GM12878 (cell line): ENCODE results near the gene REEP1.

Experiments
- CEBPB ChIP-seq, 2 experiments: fragments of 150-350 bp in 1 of 2; IDR thresholded peaks; 2 replicates each; pipeline ENCODE4 v1.6.1; 2012 to 2014; ENCODE audit warnings: low read depth in 2 of 2, low read length in 2 of 2, borderline replicate concordance in 1 of 2, inconsistent platforms in 1 of 2
- CHD2 ChIP-seq: IDR thresholded peaks from 2 replicates; pipeline ENCODE4 v1.6.1; 2011; ENCODE audit warnings: low read depth, low read length, improper control_type of control experiment, borderline replicate concordance
- CTCF ChIP-seq, 3 experiments: IDR thresholded peaks in 2 of 3; conservative IDR thresholded peaks in 1 of 3; 2 replicates each; pipeline ENCODE4 v1.5.1; 2011; ENCODE audit warnings: low read depth in 3 of 3, low read length in 3 of 3, mild to moderate bottlenecking in 3 of 3, control low read depth in 2 of 3, moderate library complexity in 2 of 3, inconsistent platforms in 1 of 3, mixed read lengths in 1 of 3; ENCODE audit not compliant: control insufficient read depth in 2 of 3, insufficient read depth in 1 of 3; ENCODE audit errors: extremely low read depth in 1 of 3
- MLLT1 ChIP-seq: fragments of 450-650 bp; IDR thresholded peaks from 2 replicates; pipeline ENCODE4 v1.6.1; 2016; ENCODE audit warnings: mild to moderate bottlenecking
- PBX3 ChIP-seq: IDR thresholded peaks from 2 replicates; pipeline ENCODE4 v1.6.1; 2011; ENCODE audit warnings: mild to moderate bottlenecking, low read depth, low read length, moderate library complexity; ENCODE audit not compliant: insufficient replicate concordance
- POU2F2 ChIP-seq: IDR thresholded peaks from 3 replicates; pipeline ENCODE4 v1.6.1; 2011; ENCODE audit warnings: low read depth, mild to moderate bottlenecking, low read length, borderline replicate concordance
- REST ChIP-seq: IDR thresholded peaks from 2 replicates; pipeline ENCODE4 v1.6.1; 2012; ENCODE audit warnings: mild to moderate bottlenecking, low read depth, low read length
- SMC3 ChIP-seq: IDR thresholded peaks from 2 replicates; pipeline ENCODE4 v1.6.1; 2011; ENCODE audit warnings: low read length, improper control_type of control experiment, borderline replicate concordance
- SREBF2 ChIP-seq: IDR thresholded peaks from 2 replicates; pipeline ENCODE4 v1.6.1; 2012; ENCODE audit warnings: mild to moderate bottlenecking, low read length
- TCF7 ChIP-seq: IDR thresholded peaks from 2 replicates; pipeline ENCODE4 v1.6.1; 2014; ENCODE audit warnings: antibody characterized with exemption, borderline replicate concordance
- YBX1 ChIP-seq: fragments of 450-650 bp; IDR thresholded peaks from 2 replicates; pipeline ENCODE4 v1.6.1; 2016; ENCODE audit warnings: antibody characterized with exemption
- ZZZ3 ChIP-seq: IDR thresholded peaks from 2 replicates; pipeline ENCODE4 v1.6.1; 2011; ENCODE audit warnings: low read depth; ENCODE audit not compliant: control insufficient read depth, insufficient read length

- TF ChIP-seq ZZZ3 = no peak
- TF ChIP-seq SMC3 = no peak
- TF ChIP-seq POU2F2 = no peak
- TF ChIP-seq TCF7 = no peak
- no peak for TF ChIP-seq SREBF2
- TF ChIP-seq CEBPB (IDR thresholded peaks at IDR 0.05; ENCODE audit: borderline replicate concordance in 1 of 2, low read depth in 2 of 2, low read length in 2 of 2) = no peak
- no peak for TF ChIP-seq PBX3
- TF ChIP-seq YBX1 = no peak
- TF ChIP-seq CHD2 = no peak
- no peak for TF ChIP-seq REST
- no peak for TF ChIP-seq MLLT1
- no peak for TF ChIP-seq CTCF (IDR thresholded peaks at IDR 0.05 in 2 of 3, conservative IDR thresholded peaks at IDR 0.05 in 1 of 3; ENCODE audit: control insufficient read depth in 2 of 3, extremely low read depth in 1 of 3, insufficient read depth in 1 of 3, low read depth in 3 of 3, low read length in 3 of 3)
These were observed 15.3 kb upstream of the REEP1 start for GRCh38 chr2:86352727-86353221.
